GM21737 (cell line): Measurements from ENCODE around the gene ZNF486.
A peak's percentile ranks its signal among the peaks of the same experiment; 100 is the strongest.
"Not testable (repeated sequence)": the region's sequence is repeated elsewhere in the genome, so short reads cannot be mapped to it uniquely, and the experiment has no call there.

Experiments used
- ATAC-seq: cut with Tn5 transposase; IDR thresholded peaks from one replicate; pipeline ENCODE4 v1.9.1; 2021; ENCODE audit warnings: mild to moderate bottlenecking, moderate library complexity; ENCODE audit not compliant: unreplicated experiment

ZNF486 gene

DNA sequence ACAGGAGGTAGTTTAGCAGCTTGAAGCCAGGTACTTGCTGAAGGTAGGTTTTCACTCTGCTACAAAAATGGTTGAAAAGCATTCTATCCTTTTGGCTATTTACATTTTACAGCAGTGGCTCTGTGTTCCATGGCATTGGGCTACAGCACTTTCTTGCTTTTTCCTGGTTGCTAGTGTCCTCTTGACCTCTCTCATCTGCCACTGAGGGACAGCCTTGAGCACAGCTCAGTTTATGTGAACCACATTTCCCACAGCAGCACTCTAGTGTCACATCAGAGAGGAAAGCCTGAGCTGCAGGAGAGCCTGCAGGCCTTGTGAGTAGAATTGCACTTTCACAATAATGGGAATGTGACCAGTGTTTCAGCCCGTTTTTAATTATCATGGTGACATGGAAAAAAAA is 54.6 kb downstream of the ZNF486 start:
- not testable (repeated sequence) for ATAC-seq

DNA sequence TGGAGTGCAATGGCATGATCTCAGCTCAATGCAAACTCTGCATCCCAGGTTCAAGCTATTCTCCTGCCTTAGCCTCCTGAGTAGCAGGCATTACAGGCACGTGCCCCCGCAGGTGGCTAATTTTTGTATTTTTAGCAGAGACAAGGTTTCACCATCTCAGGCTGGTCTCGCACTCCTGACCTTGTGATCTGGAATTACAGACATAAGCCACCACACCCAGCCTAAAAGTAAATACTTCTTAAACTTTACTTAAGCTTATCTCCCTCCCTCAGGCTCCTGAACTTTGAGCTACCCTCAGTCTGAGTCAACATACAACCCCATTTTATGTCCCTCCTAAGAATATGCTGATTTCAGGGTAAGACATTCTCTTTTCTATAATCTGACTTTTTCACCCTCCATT is 66.1 kb downstream of the ZNF486 start:
- ATAC-seq, result no peak

DNA sequence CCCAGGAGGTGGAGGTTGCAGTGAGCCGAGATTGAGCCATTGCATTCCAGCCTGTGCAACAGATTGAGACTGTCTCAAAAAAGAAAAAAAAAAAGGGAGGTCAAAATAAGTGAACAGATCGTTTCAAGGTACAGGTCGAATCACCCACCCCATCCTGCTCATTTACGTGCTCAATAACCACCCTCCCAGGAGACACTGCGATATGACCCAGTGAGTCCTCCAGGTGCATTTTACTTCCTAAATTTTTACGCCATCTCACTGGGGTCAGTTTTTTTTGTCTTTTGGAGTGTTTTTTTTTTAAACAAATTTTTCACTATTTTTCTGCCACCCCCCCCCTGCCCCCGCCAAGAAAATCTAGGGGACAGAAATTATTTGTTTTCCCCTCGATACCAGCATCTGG is 68.1 kb downstream of the ZNF486 start:
- ATAC-seq, result no peak

- peak; percentile 69 for ATAC-seq
Measured at GRCh38 chr19:20237773-20238623, 71.0 kb downstream of the ZNF486 start.

DNA sequence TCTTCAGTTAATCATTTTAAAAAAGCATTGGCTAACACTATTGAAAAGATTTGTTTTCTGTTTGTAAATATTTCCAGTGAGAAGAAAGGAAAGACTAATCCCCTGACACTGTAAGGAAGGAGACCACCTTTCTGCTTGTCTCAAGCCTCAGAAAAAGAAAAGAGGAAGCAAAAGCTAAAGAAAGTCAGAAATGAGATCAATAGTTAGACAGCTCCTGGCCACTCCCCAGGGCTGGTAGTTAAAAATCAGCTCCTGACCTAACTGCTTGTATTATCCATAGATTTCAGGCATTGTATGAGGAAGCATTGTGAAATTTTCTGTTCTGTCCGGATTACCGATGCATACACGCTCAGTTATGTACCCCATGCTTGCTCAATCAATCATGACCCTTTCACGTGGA is 76.6 kb downstream of the ZNF486 start:
- ATAC-seq, result no peak

DNA sequence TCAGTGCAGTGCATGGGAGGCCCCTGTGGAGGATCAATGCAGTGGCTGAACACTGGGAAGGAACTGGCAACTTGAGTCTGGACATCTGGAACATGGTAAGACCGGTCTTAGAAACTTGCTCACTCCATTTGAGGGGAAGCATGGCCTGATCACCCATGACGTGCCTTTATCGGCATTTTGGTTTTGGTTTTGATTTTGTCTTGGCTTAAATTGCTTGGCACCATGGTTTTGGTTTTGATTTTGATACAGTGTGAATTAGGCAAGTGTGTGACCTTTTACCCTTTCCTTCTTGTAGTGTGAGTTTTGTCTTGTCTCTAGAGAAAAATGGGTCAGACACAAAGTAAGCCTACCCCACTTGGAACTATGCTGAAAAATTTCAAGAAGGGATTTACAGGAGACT is 77.3 kb downstream of the ZNF486 start:
- ATAC-seq, result no peak

DNA sequence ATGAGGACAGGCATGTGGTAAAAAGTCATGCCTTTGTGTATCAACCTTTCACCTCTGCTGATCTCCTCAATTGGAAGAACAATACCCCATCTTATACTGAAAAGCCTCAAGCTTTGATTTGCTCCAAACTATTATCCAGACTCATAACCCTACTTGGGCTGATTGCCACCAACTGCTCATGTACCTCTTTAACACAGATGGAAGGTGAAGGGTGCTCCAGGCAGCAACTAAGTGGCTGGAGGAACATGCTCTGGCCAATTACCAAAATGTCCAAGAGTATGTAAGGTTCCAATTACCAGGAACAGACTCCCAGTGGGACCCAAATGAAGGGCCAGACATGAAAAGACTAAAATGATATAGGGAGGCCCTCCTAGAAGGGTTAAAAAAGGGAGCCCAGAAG is 78.3 kb downstream of the ZNF486 start:
- no peak for ATAC-seq

DNA sequence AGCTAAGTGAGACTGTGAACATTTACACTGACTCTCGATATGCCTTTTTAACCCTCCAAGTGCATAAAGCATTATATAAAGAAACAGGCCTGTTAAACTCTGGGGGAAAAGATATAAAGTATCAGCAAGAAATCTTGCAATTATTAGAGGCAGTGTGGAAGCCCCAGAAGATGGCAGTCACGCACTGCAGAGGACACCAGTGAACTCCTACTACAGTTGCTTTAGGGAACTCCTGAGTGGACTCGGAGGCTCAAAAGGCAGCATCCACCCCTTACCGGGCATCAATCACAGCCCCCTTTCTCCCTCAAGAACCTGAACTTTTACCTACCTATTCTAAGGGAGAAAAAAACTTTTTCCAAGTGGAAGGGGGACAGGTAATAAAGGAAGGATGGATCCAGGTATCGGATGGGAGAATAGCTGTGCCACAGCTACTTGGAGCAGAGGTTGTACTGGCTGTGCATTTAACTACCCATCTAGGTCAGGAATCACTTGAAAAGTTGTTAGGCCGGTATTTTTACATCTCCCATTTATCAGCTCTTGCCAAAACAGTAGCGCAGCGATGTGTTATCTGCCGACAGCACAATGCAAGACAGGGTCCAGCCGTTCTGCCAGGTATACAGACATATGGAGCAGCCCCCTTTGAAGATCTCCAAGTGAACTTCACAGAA is 80.1 kb downstream of the ZNF486 start:
- ATAC-seq, result no peak

DNA sequence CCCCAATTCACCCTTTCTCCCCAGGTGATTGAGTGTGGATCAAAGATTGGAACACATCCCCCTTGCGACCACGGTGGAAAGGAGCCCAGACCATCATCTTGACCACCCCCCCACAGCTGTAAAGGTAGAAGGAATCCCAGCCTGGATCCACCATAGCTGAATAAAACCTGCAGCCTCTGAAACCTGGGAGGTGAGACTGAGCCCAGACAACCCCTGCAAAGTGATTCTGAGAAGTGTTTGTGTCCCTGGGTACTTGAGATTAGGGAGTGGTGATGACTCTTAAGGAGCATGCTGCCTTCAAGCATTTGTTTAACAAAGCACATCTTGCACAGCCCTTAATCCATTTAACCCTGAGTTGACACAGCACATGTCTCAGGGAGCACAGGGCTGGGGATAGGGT is 81.2 kb downstream of the ZNF486 start:
- not testable (repeated sequence) for ATAC-seq
